GM10248 (cell line): ENCODE data around the gene MUC7.
"Not testable (repeated sequence)": the region's sequence is repeated elsewhere in the genome, so short reads cannot be mapped to it uniquely, and the experiment has no call there.

Experiments used
- CTCF ChIA-PET: fragments of 300-600 bp; sonication (Branson Sonifier 250); formaldehyde crosslinking; extraction: SDS; loops from one replicate; lab custom pipeline; 2021; ENCODE audit warnings: antibody characterized with exemption; lab: Yijun Ruan, JAX
- POLR2A ChIA-PET: fragments of 350-650 bp; sonication (Branson Sonifier 250); formaldehyde crosslinking; extraction: SDS; loops from one replicate; lab custom pipeline; 2020; ENCODE audit warnings: antibody characterized with exemption; lab: Yijun Ruan, JAX
- DNase-seq: peaks from one replicate; pipeline ENCODE4 v3.0.0; 2012; ENCODE audit errors: extremely low spot score
- TF ChIP-seq, protein P1 (sequence below): IDR thresholded peaks from 2 replicates; pipeline ENCODE4 v1.5.1; 2012; ENCODE audit warnings: mild to moderate bottlenecking, low read depth; ENCODE audit errors: extremely low read depth, missing control alignments, control extremely low read depth

The MUC7 gene

DNA sequence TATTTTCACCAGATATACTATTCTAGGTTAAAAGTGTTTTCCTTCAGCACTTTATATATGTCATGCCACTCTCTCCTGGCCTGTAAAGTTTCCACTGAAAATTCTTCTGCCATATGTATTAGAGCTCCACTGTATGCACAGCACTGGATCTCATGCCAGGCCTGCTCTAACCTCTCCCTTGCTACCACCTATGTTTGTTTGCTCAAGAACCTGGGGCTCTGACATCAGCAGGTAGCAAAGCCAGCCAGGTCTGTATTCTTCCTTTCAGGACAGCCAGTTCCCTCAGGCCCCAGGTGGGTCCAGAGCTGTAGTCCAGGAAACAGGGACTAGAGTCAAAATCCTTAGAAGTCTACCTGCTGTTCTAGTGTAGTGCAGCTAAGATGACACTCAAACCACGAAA is 19.1 kb upstream of the MUC7 start:
- CTCF ChIA-PET = no interaction called here
- TF ChIP-seq, protein P1, sequence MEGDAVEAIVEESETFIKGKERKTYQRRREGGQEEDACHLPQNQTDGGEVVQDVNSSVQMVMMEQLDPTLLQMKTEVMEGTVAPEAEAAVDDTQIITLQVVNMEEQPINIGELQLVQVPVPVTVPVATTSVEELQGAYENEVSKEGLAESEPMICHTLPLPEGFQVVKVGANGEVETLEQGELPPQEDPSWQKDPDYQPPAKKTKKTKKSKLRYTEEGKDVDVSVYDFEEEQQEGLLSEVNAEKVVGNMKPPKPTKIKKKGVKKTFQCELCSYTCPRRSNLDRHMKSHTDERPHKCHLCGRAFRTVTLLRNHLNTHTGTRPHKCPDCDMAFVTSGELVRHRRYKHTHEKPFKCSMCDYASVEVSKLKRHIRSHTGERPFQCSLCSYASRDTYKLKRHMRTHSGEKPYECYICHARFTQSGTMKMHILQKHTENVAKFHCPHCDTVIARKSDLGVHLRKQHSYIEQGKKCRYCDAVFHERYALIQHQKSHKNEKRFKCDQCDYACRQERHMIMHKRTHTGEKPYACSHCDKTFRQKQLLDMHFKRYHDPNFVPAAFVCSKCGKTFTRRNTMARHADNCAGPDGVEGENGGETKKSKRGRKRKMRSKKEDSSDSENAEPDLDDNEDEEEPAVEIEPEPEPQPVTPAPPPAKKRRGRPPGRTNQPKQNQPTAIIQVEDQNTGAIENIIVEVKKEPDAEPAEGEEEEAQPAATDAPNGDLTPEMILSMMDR = no peak
- no peak for DNase-seq
- POLR2A ChIA-PET = no interaction called here

DNA sequence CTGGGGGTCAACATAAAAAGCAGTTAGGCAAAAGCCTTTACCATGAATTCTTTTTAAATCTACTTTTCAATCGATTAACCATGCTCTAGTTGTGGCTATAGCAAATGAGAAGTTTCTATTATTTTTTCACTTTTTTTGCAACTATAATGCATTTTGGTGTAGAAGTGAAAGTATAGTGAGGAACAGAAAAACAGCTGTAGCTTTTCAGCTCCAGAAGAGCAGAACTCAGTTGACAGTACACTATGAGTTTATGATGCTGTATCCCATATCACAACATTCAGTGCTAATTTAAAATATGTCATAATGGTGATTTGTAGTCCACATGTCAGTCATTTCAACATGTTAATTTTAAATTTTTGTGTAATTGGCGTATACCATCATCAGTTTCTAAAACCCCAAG is 8.7 kb upstream of the MUC7 start:
- DNase-seq = peak; percentile 7
- TF ChIP-seq, protein P1 = no peak
- ChIA-PET POLR2A (no interaction called here), CTCF (interaction anchor here (0.8 kb wide), 1 partner anchor 41 kb away, joined by 3 read pairs; no protein-coding TSS in a partner anchor)

DNA sequence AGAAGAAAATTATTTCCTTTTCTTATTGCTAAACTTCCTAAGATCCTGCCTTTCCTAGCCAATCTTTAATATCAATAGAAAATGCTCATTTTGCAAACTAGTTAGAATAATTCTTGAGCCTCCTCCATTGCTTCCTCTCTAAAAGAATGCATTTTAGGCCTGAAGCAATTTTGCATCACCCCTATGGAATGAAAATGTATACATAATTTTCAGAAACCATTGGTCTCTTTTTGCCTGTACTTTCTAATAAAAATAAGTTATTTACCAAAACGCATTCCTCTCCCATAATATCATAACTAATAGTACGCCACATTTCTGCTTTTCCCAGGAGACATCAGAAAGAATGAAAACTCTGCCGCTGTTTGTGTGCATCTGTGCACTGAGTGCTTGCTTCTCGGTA is 1.7 kb downstream of the MUC7 start:
- ChIA-PET POLR2A (no interaction called here), CTCF (no interaction called here)
- no peak for DNase-seq
- TF ChIP-seq, protein P1 = no peak

DNA sequence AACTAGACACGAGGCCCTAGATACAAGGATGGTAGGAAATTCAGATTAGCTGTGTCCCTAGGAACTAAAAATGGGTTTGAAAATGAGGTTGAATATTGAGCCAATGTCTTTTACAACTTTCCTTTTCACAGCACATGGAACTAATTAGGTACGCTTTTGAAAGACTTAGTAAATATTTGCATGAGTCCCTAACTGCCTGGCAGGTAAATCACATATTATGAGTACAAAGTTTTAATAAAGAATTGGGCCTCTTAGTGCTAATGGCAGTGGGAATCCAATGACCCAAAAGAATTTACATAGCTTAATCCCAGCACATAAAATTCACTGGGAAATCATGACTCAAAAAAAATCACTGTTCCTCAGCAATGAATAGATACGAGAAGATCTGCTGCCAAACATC is 16.8 kb downstream of the MUC7 start:
- TF ChIP-seq, protein P1 = no peak
- ChIA-PET POLR2A (no interaction called here), CTCF (interaction anchor here (1.3 to 1.4 kb wide), 2 partner anchors 10 to 51 kb away, joined by 3 read pairs; no protein-coding TSS in a partner anchor)
- DNase-seq = no peak

DNA sequence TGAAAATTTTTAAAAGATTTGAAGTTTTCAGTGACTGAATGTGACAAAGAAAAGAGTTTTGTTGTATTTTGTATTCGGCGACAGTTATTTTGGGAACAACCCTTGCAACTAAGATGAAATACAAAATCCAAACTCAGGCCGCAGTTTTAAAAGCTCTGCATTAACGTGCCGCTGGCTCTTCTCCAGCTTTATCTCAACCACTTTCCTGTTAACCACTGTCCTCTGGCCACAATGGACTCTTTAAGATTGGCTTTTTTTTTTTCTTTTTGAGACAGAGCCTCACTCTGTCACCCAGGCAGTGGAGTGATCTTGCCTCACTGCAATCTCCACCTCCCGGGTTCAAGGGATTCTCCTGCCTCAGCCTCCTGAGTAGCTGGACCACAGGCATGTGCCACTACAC is 24.2 kb downstream of the MUC7 start:
- DNase-seq = no peak
- CTCF ChIA-PET = no interaction called here
- TF ChIP-seq, protein P1 = no peak

DNA sequence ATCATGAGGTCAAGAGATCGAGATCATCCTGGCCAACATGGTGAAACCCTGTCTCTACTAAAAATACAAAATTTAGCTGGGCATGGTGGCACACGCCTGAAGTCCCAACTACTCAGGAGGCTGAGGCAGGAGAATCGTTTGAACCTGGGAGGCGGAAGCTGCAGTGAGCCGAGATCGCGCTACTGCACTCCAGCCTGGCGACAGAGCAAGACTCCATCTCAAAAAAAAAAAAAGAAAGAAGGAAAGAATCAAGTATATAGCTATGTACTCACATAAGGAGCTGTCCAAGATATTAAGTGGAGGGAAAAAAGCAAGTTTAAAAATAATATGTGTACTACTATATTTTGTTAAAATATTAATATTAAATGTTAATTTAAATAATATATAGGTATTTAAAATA is 29.8 kb downstream of the MUC7 start:
- POLR2A ChIA-PET, DNase-seq: not testable (repeated sequence)
- CTCF ChIA-PET = interaction anchor here (1.4 to 2.0 kb wide), 2 partner anchors 10 to 185 kb away, joined by 4 to 9 read pairs; no protein-coding TSS in a partner anchor

More for the DNA sequence above, 24.2 kb downstream of the MUC7 start:
- POLR2A ChIA-PET = no interaction called here

DNA sequence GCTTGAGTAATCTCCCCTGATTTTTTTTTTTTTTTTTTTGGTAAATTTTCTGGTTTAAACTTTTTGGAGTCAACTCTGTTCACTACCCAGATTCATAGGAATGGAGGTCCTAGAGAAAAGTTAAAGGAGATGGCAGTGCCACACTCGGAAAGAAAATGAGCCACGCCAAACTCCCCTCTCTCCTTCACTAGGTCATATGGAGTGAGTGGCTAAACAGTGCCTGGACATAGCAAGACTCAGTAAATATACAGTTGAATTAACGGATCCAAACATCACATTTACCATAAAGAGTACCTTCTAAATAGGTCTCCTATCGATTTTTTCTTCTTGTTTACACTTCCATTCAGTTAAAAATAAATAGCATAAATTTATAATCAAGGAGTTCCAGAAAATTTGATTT is 32.7 kb downstream of the MUC7 start:
- ChIA-PET CTCF (interaction anchor here (1.0 to 2.5 kb wide), 7 partner anchors 14 to 244 kb away, joined by 3 to 9 read pairs (median 3); no protein-coding TSS in a partner anchor), POLR2A (no interaction called here)
- DNase-seq = no peak
- TF ChIP-seq, protein P1 = no peak
